HepG2 (cell line): ENCODE data around the gene LEPR. TPM values are rescaled to one million over a fixed set of nuclear protein-coding genes. Genes with fewer than 3 reads are reported as not detected.

Source experiments
- ARID2 ChIP-seq: sonication (generic); formaldehyde crosslinking; IDR thresholded peaks from 2 replicates; pipeline ENCODE4 v1.8.1; 2022; ENCODE audit warnings: mild to moderate bottlenecking, missing genetic modification reagents, borderline replicate concordance
- BCLAF1 ChIP-seq: fragments of 450-650 bp; IDR thresholded peaks from 2 replicates; pipeline ENCODE4 v1.6.1; 2017; ENCODE audit warnings: mild to moderate bottlenecking
- CBFB ChIP-seq: sonication (generic); formaldehyde crosslinking; IDR thresholded peaks from 2 replicates; pipeline ENCODE4 v1.4.0; 2020; ENCODE audit warnings: missing genetic modification reagents
- DNMT3B ChIP-seq: conservative IDR thresholded peaks from 2 replicates; pipeline ENCODE4 v1.6.1; 2016; ENCODE audit warnings: missing biosample characterization, control low read depth
- ETS1 ChIP-seq: sonication (generic); formaldehyde crosslinking; IDR thresholded peaks from 2 replicates; pipeline ENCODE4 v1.4.0; 2020; ENCODE audit warnings: missing genetic modification reagents
- FOXM1 ChIP-seq: sonication (generic); formaldehyde crosslinking; IDR thresholded peaks from 2 replicates; pipeline ENCODE4 v1.5.0; 2020; ENCODE audit warnings: missing genetic modification reagents
- MEIS1 ChIP-seq: sonication (generic); formaldehyde crosslinking; IDR thresholded peaks from 2 replicates; pipeline ENCODE4 v1.9.0; 2021; ENCODE audit warnings: mild to moderate bottlenecking, missing genetic modification reagents, moderate library complexity, borderline replicate concordance
- PHF8 ChIP-seq: sonication (generic); formaldehyde crosslinking; IDR thresholded peaks from 2 replicates; pipeline ENCODE4 v1.5.0; 2020; ENCODE audit warnings: missing genetic modification reagents
- SP1 ChIP-seq, 2 experiments: fragments of 450-650 bp in 1 of 2; sonication (generic) in 1 of 2; formaldehyde crosslinking in 1 of 2; IDR thresholded peaks; 2 replicates each; pipeline versions ENCODE4 v1.4.0 to v1.6.1; 2016 to 2020; ENCODE audit warnings: missing genetic modification reagents in 1 of 2
- ZBTB26 ChIP-seq: IDR thresholded peaks from 2 replicates; pipeline ENCODE4 v1.6.1; 2016; ENCODE audit warnings: missing compliant biosample characterization, missing genetic modification reagents, borderline replicate concordance
- ZNF431 ChIP-seq: sonication (generic); formaldehyde crosslinking; IDR thresholded peaks from 2 replicates; pipeline ENCODE4 v1.9.0; 2022; ENCODE audit warnings: missing genetic modification reagents, low read depth, mild to moderate bottlenecking, borderline replicate concordance
- polyA plus RNA-seq, 8 experiments: library from polyadenylated mRNA; depleted of rRNA in 3 of 8; stranded (reverse) in 7 of 8; unstranded in 1 of 8; fragments of >200 nt; fragmentation: Illumina TruSeq in 4 of 8; extraction: Trizol in 4 of 8; gene quantifications; 2 replicates each; pipeline versions ENCODE4 v1.2.1 to v1.2.3, GENCODE V29; 2011 to 2016; ENCODE audit warnings: low read depth in 4 of 8, missing spikeins in 1 of 8, mixed read lengths in 1 of 8; ENCODE audit not compliant: insufficient read depth in 1 of 8
- total RNA-seq, 5 experiments: library from RNA; depleted of rRNA; stranded (reverse); fragments of >200 nt; fragmentation: Illumina TruSeq; extraction: Trizol; gene quantifications; 2 replicates each; pipeline ENCODE4 v1.2.3, GENCODE V29; 2016; ENCODE audit warnings: low read depth in 1 of 5
- TF ChIP-seq, protein P1 (sequence below): sonication (generic); formaldehyde crosslinking; IDR thresholded peaks from 2 replicates; pipeline ENCODE4 v1.5.1; 2020; ENCODE audit warnings: mild to moderate bottlenecking, missing genetic modification reagents, borderline replicate concordance
- TF ChIP-seq, protein P2 (sequence below): sonication (generic); formaldehyde crosslinking; IDR thresholded peaks from 2 replicates; pipeline ENCODE4; 2020; ENCODE audit warnings: missing genetic modification reagents, mild to moderate bottlenecking, borderline replicate concordance

Gene LEPR
- total and polyA plus RNA-seq, 2 of the 13 experiments (the other 11 are each of a cell fraction or from before 2014, with no cell fraction given), result 0.60 to 1.7 TPM

GRCh38 chr1:65469126-65469888 lies 48.8 kb downstream of the LEPR start (continued):
- no peak for TF ChIP-seq DNMT3B
- no peak for TF ChIP-seq FOXM1 (CRISPR knock-in tag)
- TF ChIP-seq, protein P1, sequence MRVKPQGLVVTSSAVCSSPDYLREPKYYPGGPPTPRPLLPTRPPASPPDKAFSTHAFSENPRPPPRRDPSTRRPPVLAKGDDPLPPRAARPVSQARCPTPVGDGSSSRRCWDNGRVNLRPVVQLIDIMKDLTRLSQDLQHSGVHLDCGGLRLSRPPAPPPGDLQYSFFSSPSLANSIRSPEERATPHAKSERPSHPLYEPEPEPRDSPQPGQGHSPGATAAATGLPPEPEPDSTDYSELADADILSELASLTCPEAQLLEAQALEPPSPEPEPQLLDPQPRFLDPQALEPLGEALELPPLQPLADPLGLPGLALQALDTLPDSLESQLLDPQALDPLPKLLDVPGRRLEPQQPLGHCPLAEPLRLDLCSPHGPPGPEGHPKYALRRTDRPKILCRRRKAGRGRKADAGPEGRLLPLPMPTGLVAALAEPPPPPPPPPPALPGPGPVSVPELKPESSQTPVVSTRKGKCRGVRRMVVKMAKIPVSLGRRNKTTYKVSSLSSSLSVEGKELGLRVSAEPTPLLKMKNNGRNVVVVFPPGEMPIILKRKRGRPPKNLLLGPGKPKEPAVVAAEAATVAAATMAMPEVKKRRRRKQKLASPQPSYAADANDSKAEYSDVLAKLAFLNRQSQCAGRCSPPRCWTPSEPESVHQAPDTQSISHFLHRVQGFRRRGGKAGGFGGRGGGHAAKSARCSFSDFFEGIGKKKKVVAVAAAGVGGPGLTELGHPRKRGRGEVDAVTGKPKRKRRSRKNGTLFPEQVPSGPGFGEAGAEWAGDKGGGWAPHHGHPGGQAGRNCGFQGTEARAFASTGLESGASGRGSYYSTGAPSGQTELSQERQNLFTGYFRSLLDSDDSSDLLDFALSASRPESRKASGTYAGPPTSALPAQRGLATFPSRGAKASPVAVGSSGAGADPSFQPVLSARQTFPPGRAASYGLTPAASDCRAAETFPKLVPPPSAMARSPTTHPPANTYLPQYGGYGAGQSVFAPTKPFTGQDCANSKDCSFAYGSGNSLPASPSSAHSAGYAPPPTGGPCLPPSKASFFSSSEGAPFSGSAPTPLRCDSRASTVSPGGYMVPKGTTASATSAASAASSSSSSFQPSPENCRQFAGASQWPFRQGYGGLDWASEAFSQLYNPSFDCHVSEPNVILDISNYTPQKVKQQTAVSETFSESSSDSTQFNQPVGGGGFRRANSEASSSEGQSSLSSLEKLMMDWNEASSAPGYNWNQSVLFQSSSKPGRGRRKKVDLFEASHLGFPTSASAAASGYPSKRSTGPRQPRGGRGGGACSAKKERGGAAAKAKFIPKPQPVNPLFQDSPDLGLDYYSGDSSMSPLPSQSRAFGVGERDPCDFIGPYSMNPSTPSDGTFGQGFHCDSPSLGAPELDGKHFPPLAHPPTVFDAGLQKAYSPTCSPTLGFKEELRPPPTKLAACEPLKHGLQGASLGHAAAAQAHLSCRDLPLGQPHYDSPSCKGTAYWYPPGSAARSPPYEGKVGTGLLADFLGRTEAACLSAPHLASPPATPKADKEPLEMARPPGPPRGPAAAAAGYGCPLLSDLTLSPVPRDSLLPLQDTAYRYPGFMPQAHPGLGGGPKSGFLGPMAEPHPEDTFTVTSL (CRISPR knock-in tag), result peak; percentile 38; the same call in 1 of the 2 replicates
- no peak for TF ChIP-seq MEIS1 (CRISPR knock-in tag)
- TF ChIP-seq SP1 (IDR thresholded peaks at IDR 0.05), result no peak
- TF ChIP-seq SP1 (CRISPR knock-in tag; IDR thresholded peaks at IDR 0.05), result no peak
- TF ChIP-seq CBFB (CRISPR knock-in tag), result no peak
- no peak for TF ChIP-seq ARID2
- TF ChIP-seq ZBTB26 (CRISPR knock-in tag), result 0 out of 2 replicates have a peak, but pooled peaks have one; percentile 62
- TF ChIP-seq, protein P2, sequence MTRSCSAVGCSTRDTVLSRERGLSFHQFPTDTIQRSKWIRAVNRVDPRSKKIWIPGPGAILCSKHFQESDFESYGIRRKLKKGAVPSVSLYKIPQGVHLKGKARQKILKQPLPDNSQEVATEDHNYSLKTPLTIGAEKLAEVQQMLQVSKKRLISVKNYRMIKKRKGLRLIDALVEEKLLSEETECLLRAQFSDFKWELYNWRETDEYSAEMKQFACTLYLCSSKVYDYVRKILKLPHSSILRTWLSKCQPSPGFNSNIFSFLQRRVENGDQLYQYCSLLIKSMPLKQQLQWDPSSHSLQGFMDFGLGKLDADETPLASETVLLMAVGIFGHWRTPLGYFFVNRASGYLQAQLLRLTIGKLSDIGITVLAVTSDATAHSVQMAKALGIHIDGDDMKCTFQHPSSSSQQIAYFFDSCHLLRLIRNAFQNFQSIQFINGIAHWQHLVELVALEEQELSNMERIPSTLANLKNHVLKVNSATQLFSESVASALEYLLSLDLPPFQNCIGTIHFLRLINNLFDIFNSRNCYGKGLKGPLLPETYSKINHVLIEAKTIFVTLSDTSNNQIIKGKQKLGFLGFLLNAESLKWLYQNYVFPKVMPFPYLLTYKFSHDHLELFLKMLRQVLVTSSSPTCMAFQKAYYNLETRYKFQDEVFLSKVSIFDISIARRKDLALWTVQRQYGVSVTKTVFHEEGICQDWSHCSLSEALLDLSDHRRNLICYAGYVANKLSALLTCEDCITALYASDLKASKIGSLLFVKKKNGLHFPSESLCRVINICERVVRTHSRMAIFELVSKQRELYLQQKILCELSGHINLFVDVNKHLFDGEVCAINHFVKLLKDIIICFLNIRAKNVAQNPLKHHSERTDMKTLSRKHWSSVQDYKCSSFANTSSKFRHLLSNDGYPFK (CRISPR knock-in tag), result no peak
- no peak for TF ChIP-seq PHF8
- no peak for TF ChIP-seq BCLAF1
- 0 out of 2 replicates have a peak, but pooled peaks have one; percentile 14 for TF ChIP-seq ZNF431 (CRISPR knock-in tag)
- TF ChIP-seq ETS1 (CRISPR knock-in tag), result no peak
